ENCODE results near the gene FAM107B.
"Not testable (repeated sequence)": the region's sequence is repeated elsewhere in the genome, so short reads cannot be mapped to it uniquely, and the experiment has no call there.

The FAM107B gene

DNA sequence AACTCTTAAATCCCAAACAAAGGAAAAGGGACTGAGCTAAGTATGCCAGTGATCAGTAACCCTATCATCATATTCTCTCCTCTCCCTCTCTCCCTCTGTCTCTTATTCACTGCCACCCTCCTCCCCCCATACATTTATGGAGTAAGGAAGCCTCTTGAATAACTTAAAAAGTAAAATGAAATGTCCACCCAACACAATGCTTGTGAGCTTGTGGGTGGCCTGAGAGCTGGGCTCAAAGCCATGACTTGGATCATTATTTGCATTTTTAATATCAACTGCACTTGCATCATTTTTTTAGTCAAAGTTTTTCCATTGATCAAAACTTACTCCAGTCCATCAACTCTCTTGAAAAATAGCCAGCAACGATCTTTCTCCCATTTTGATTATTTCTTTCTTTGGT, 46.8 kb downstream of the FAM107B start:
- TF ChIP-seq, protein P1, sequence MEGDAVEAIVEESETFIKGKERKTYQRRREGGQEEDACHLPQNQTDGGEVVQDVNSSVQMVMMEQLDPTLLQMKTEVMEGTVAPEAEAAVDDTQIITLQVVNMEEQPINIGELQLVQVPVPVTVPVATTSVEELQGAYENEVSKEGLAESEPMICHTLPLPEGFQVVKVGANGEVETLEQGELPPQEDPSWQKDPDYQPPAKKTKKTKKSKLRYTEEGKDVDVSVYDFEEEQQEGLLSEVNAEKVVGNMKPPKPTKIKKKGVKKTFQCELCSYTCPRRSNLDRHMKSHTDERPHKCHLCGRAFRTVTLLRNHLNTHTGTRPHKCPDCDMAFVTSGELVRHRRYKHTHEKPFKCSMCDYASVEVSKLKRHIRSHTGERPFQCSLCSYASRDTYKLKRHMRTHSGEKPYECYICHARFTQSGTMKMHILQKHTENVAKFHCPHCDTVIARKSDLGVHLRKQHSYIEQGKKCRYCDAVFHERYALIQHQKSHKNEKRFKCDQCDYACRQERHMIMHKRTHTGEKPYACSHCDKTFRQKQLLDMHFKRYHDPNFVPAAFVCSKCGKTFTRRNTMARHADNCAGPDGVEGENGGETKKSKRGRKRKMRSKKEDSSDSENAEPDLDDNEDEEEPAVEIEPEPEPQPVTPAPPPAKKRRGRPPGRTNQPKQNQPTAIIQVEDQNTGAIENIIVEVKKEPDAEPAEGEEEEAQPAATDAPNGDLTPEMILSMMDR (IDR thresholded peaks at IDR 0.05; ENCODE audit: low read depth, low read length, missing control alignments), result no peak
- no peak overlapping the region for H3K4me3 ChIP-seq (replicated peaks; ENCODE audit: low read depth, low read length)
- DNase-seq (ENCODE audit: extremely low read depth, low read depth), result no peak

DNA sequence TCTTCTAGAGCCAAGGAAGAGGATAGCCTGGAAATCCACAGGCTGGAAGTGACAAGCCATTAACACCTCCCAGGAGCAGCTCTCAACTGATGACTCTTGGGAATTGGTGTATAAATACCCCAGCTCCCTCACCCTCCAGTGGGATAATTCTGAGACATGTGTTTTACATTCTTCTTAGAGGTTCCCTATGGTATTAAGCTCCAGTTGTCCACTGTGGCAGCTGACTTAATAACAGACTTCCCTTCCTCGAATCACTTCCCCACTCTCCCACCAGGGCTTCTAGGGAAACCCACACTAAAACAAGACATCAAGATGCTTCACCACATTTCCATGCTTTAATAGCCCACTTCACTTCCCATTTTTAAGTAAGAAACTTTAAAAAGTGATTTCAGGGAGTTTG, 47.2 kb downstream of the FAM107B start:
- TF ChIP-seq, protein P1 (IDR thresholded peaks at IDR 0.05; ENCODE audit: low read depth, low read length, missing control alignments), result no peak
- H3K4me3 ChIP-seq (replicated peaks; ENCODE audit: low read depth, low read length), result no peak overlapping the region
- no peak for DNase-seq (ENCODE audit: extremely low read depth, low read depth)

DNA sequence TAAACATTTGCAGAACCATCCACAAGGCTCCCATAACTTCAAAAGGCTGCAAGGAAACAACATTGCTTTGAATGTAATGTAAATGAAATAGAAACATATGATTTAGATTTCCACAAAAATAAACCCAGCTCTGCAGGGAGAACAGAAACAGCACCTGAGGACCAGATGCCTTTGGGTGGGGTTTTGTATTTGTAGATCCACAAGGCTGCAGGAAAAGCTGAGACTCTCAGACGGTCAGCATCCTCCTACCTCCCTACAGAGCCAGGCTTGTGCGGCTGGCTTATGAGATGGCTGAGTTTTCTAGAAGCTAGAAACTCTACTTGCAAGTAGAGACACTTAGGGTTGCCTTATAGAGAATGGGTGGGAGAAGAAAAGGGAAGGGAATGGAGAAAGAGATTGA, 49.8 kb downstream of the FAM107B start:
- no peak overlapping the region for H3K4me3 ChIP-seq (replicated peaks; ENCODE audit: low read depth, low read length)
- peak; percentile 52 for DNase-seq (ENCODE audit: extremely low read depth, low read depth)
- TF ChIP-seq, protein P1 (IDR thresholded peaks at IDR 0.05; ENCODE audit: low read depth, low read length, missing control alignments), result no peak

DNA sequence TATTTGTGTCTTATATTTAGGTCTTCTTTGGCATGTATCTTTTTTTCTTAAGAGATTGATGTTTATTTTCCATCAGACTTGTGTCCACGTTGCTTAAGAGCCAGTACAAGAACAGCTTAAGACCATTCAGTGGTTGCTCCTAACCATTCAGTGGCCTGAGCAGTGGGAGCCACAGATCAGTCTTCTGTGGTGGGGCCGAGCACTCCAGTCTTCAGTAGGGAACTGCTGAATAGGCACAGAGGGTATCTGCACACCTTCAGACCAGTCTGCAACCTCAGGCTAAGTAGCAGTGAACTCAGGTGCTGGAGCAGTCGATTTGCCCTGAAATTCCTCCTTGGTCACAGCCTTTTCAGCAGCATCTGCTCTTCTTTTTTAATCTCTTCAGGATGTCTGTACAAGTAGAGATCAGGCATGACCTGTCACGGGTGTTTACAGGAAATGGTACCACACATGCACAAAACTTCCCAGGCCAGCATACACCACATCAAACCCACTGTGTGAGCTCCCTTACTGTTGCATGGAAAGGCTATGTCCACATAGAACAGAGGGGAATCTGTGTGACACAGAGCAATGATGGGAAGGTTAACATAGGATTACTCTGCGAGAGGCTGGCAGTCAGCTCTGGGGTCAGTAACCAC, 51.5 kb downstream of the FAM107B start:
- H3K4me3 ChIP-seq (replicated peaks; ENCODE audit: low read depth, low read length), result no peak overlapping the region
- no peak for DNase-seq (ENCODE audit: extremely low read depth, low read depth)
- TF ChIP-seq, protein P1 (IDR thresholded peaks at IDR 0.05; ENCODE audit: low read depth, low read length, missing control alignments), result no peak

GRCh38 chr10:14717552-14717951, 57.1 kb downstream of the FAM107B start:
- H3K4me3 ChIP-seq (replicated peaks; ENCODE audit: low read depth, low read length), result no peak overlapping the region
- no peak for DNase-seq (ENCODE audit: extremely low read depth, low read depth)
- TF ChIP-seq, protein P1 (IDR thresholded peaks at IDR 0.05; ENCODE audit: low read depth, low read length, missing control alignments), result no peak

DNA sequence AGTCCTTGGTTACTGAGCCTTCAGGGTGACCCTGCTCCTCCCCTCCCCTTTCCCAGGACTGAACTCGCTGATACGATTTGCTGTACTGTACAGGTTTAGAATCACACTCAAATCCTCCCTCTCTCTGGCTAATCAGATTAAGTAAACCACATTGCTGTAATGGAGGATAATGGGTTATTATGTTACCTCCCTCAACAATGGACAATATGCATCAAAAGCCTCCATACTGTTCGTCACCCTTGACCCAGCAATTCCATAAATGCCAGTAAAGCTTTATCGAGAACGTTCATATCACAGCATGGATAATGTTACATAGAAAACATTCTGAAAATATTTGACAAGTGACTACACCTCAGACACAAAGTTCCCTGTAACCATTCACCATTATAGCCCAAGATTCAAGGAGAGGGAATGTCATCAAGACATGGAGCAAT, 61.7 kb downstream of the FAM107B start:
- H3K4me3 ChIP-seq (replicated peaks; ENCODE audit: low read depth, low read length), result no peak overlapping the region
- TF ChIP-seq, protein P1 (IDR thresholded peaks at IDR 0.05; ENCODE audit: low read depth, low read length, missing control alignments), result no peak
- no peak for DNase-seq (ENCODE audit: extremely low read depth, low read depth)

GRCh38 chr10:14709344-14709743, 65.4 kb downstream of the FAM107B start:
- not testable (repeated sequence) for DNase-seq (ENCODE audit: extremely low read depth, low read depth); H3K4me3 ChIP-seq (replicated peaks; ENCODE audit: low read depth, low read length)

All from HFF-Myc (cell line).